WERI-Rb-1 (cell line): Measurements from ENCODE around the gene GRHL3.

Experiments
- DNase-seq: peaks from one replicate; pipeline ENCODE4 v3.0.0-alpha.2; 2020
- H3K27ac ChIP-seq: fragments of 250-450 bp; sonication (Bioruptor Pico); 2 replicates; pipeline ENCODE4 v1.5.1; 2020; ENCODE audit warnings: mild to moderate bottlenecking, moderate library complexity
- H3K27me3 ChIP-seq: fragments of 250-450 bp; sonication (Bioruptor Pico); 2 replicates; pipeline ENCODE4 v1.5.1; 2021; ENCODE audit warnings: mild to moderate bottlenecking, low read depth, moderate library complexity; ENCODE audit not compliant: insufficient read depth, severe bottlenecking
- H3K36me3 ChIP-seq: fragments of 250-450 bp; sonication (Bioruptor Pico); 2 replicates; pipeline ENCODE4 v1.5.1; 2020; ENCODE audit warnings: mild to moderate bottlenecking, moderate library complexity
- H3K4me3 ChIP-seq: 2 replicates; pipeline ENCODE4 v1.5.1; 2011; ENCODE audit warnings: low read depth, mild to moderate bottlenecking, control low read depth, low read length
- H3K9me3 ChIP-seq: fragments of 250-450 bp; sonication (Bioruptor Pico); 2 replicates; pipeline ENCODE4 v1.5.1; 2021; ENCODE audit warnings: mild to moderate bottlenecking, moderate library complexity; ENCODE audit not compliant: severe bottlenecking
- CTCF ChIP-seq: IDR thresholded peaks from 2 replicates; pipeline ENCODE4 v1.5.1; 2011; ENCODE audit warnings: low read depth, mild to moderate bottlenecking, control low read depth, inconsistent platforms, low read length

GRHL3 gene

GRCh38 chr1:24308365-24309015 lies 10.7 kb upstream of the GRHL3 start:
- TF ChIP-seq CTCF = peak; percentile 21; the same call in 1 of the 2 replicates
- Histone ChIP-seq H3K27ac (no peak overlapping the region), H3K36me3 (no peaks in the 10 kb centered on the region), H3K27me3 (no peaks in the 10 kb centered on the region), H3K4me3 (no peak overlapping the region), H3K9me3 (no peaks in the 10 kb centered on the region)
- no peak for DNase-seq

DNA sequence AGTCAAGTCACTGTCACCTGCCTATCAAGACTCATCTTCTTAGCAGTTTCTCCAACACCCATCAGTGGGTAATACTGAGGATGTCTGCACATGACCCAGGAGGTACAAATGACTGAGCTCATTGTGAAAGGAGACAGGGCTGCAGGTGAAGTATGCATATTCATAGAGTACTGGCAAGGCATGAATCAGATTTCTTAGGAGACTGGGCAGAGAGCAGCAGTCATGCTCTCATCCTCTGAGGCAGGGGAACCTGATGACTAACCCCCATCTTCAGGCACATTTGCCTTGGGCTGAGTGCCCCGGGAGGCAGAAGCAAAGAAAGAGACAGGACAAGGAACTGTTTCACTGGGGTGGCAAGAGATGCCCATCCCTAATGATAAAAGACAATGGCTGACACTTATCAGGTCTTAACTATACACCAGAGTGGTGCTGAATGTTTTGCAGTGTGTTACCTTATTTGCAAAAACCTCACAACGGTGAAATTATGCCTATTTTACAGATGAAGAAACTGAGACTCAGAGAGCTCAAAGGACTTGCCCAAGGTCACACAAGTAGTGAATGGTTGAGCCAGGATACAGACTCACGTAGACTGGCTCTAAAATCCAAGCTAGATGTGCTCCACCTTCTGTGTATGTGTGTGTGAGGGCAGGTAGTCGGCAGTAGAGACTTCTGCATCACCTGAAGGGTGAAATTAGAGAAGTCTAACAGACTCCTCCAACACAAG lies 9.2 kb upstream of the GRHL3 start:
- no peak for DNase-seq
- Histone ChIP-seq H3K36me3 (no peaks in the 10 kb centered on the region), H3K27me3 (no peaks in the 10 kb centered on the region), H3K4me3 (no peak overlapping the region), H3K9me3 (no peaks in the 10 kb centered on the region), H3K27ac (no peak overlapping the region)
- TF ChIP-seq CTCF = no peak

DNA sequence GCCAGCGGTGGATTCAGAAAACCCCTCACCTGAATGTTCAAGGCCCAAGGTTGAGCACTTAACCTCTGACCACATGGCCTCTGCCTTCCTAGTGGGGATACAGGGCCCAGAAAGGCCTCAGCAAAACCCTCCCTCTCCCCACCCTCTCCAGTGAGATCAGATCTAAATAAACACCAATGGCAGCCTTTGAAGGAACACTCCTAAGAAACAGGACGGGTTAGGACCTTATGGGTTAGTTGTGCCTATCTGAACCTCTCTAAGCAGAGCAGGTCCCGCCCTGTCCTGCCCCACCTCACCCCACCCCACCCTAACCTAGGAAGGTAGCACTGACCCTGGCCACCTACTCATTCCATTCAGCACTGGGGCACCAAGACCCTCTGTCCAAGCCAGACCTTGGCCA lies 7.9 kb upstream of the GRHL3 start:
- no peak for TF ChIP-seq CTCF
- H3K4me3 ChIP-seq = no peak overlapping the region
- H3K27me3 ChIP-seq = no peaks in the 10 kb centered on the region
- no peak overlapping the region for H3K27ac ChIP-seq
- no peak for DNase-seq
- H3K36me3 ChIP-seq = no peaks in the 10 kb centered on the region
- H3K9me3 ChIP-seq = no peaks in the 10 kb centered on the region

DNA sequence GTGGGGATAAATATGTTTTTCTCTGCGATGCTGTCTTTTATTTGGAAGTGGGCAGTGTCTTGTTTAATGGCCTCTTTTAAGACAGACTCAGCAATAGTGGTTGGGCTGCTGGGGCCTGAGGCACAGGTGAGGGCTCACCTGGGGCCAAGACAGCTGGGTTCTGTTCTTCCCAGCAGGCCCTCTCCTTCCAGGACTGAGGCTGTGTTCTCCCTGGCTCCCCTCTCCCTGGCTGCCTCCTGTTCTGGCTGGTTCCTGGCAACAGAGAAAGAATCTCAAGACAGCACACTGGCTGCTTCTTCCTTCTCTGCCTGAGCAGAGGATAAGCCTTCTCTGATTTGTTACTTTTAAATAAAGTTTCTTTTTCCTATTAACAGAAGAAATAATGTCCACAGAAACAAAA lies 7.4 kb upstream of the GRHL3 start:
- no peak for TF ChIP-seq CTCF
- Histone ChIP-seq H3K27ac (no peak overlapping the region), H3K36me3 (no peaks in the 10 kb centered on the region), H3K27me3 (no peaks in the 10 kb centered on the region), H3K9me3 (no peaks in the 10 kb centered on the region), H3K4me3 (no peak overlapping the region)
- DNase-seq = no peak

DNA sequence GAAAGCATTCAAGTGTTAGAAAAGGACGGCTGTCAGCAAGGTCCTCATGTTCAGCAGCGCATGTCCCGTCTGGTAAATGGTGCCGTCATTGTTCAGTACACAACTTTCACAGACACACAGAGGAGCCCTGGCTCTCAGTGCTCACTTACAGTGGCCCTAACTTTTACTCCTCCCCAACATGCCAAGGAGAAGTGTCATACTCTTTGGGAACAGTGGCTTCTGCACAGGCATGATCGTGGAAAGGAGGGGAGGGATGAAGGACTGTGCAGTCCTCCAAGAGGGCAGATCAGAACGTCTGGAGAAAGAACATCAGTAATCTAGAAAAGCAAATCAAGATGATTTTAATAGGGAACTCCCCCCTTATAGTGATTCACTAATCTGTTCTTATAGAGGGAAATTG lies 3.8 kb upstream of the GRHL3 start:
- TF ChIP-seq CTCF = no peak
- Histone ChIP-seq H3K27me3 (no peaks in the 10 kb centered on the region), H3K9me3 (no peaks in the 10 kb centered on the region), H3K4me3 (no peak overlapping the region), H3K36me3 (no peaks in the 10 kb centered on the region), H3K27ac (no peak overlapping the region)
- DNase-seq = no peak
